ENCODE results near the gene MMADHC. TPM values are rescaled to one million over a fixed set of nuclear protein-coding genes. Genes with fewer than 3 reads are reported as not detected.

Gene MMADHC
- total RNA-seq, 2 experiments from 2014 or later, result 130 to 132 TPM

DNA sequence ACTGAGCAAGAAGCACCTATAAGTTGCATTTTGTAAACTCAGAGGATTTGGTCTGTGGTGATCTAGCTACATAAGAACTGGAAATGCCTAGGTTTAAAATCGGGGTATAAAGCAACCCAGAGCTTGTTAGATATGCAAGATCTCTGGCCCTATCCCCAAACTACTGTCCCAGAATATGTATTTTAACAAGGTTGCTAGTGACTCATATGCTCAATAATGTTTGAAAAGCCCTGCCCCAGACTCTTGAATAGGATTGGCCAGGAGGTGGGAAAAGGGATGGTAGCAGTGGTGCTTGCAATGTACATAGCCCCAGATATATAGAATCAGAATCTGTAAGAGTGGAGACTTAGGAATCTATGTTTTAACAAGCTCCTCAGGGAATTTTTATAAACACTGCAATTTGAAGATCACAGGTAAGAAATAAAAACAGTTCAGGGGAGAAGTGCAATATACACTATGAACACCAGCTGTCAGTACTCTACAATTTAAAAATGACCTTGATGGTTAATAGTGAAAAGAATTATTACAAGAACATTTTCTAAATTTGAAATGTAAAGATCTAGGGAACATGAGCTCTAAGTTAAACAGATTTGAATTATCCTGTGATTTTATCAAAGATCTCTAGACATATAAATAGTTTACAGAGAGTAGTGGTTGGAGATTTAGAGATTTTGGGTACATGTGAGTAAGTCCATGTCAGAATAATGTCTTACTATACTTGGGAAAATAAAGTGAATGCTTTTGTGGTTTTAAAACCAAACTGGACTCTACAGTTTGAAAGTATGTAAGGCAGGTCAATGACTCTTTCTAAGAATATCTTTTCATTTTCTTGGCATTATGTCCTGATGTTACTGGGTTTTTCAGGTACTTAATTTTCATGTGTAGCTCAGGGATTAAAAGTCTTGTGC is 7.7 kb upstream of the MMADHC start:
- peaks cover 14% of the 10 kb centered on the region for H3K27me3 Mint-ChIP-seq
- CTCF ChIA-PET, result interaction anchor here (0.8 to 4.9 kb wide), 4 partner anchors 9 to 1645 kb away, joined by 3 to 22 read pairs (median 5); partner anchors contain the start of gene MMADHC
- intact Hi-C loops (cut with micrococcal nuclease), result loop anchor here (5.0 to 10.0 kb wide), 3 partner anchors 892 to 1669 kb away; partner anchors contain the start of genes RBM43 and RND3
- no peaks in the 10 kb centered on the region for H3K9me3 Mint-ChIP-seq
- DNase-seq (no peak), ATAC-seq (no peak)
- no peaks in the 10 kb centered on the region for H3K36me3 Mint-ChIP-seq (ENCODE audit: low read depth)
- TF ChIP-seq, protein P1, sequence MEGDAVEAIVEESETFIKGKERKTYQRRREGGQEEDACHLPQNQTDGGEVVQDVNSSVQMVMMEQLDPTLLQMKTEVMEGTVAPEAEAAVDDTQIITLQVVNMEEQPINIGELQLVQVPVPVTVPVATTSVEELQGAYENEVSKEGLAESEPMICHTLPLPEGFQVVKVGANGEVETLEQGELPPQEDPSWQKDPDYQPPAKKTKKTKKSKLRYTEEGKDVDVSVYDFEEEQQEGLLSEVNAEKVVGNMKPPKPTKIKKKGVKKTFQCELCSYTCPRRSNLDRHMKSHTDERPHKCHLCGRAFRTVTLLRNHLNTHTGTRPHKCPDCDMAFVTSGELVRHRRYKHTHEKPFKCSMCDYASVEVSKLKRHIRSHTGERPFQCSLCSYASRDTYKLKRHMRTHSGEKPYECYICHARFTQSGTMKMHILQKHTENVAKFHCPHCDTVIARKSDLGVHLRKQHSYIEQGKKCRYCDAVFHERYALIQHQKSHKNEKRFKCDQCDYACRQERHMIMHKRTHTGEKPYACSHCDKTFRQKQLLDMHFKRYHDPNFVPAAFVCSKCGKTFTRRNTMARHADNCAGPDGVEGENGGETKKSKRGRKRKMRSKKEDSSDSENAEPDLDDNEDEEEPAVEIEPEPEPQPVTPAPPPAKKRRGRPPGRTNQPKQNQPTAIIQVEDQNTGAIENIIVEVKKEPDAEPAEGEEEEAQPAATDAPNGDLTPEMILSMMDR (IDR thresholded peaks at IDR 0.05), result no peak
- H3K4me1 Mint-ChIP-seq (ENCODE audit: low read depth), result peaks cover 11% of the 10 kb centered on the region
- no peak overlapping the region for H3K27ac Mint-ChIP-seq
- POLR2A ChIA-PET, result interaction anchor here (2.6 kb wide), 1 partner anchor 9 kb away, joined by 6 read pairs; no protein-coding TSS in a partner anchor
- H3K4me3 Mint-ChIP-seq, result no peak overlapping the region

DNA sequence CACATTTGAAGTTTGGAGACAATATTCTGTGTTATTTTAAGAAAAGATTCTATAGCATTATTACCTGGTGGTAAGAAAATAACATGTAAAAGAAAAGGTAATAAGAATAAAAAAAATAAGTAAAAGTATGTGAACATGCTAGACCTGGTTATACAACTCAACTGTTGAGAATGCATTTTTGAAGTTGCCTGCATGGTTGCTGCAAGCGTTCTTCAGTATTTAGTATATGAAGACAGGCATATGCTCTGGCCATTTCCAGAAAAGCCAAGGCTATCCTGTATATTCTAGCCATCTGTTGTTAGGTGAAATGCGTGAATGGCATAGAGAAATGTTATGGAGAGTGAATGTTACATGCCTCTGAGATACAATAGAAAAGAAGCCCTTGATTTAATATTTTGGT is 6.8 kb upstream of the MMADHC start:
- POLR2A ChIA-PET, result no interaction called here

DNA sequence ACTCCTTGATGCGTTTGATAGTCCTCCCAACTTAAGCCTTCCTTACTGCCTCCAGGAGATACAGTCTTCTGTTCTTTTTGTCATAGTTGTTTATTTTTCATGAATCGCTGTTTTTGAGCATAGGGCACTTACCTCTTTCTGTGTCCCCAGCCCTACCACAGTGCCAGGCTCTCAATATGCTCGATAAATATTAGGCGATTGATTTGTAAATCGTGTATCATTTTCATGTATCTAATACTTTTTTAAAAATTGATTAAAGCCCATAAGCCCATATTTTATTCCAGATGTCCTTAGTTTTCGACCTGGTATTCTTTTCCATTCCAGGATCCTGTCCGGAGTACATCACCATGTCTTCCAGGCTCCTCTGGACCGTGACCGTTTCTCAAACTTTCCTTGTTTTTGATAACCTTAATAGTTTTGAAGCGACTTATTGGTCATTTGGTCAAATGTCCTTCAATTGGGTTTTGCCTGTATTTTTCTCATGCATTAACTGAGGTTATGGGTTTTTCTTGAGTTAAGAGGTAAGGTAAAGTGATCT is 444 bp upstream of the MMADHC start:
- peak overlapping the region; percentile 95 for H3K4me3 Mint-ChIP-seq
- intact Hi-C loops (cut with micrococcal nuclease), result no loop called here
- H3K4me1 Mint-ChIP-seq (ENCODE audit: low read depth), result peaks cover 33% of the 10 kb centered on the region
- ATAC-seq, result no peak
- peaks cover 26% of the 10 kb centered on the region for H3K36me3 Mint-ChIP-seq (ENCODE audit: low read depth)
- no peaks in the 10 kb centered on the region for H3K9me3 Mint-ChIP-seq
- TF ChIP-seq, protein P1 (IDR thresholded peaks at IDR 0.05), result no peak
- peaks cover 15% of the 10 kb centered on the region for H3K27me3 Mint-ChIP-seq
- DNase-seq, result no peak
- ChIA-PET POLR2A (interaction anchor here (0.5 to 1.0 kb wide), 2 partner anchors 10 to 1701 kb away, joined by 3 read pairs; partner anchors contain the start of gene NMI), CTCF (interaction anchor here (2.1 to 3.5 kb wide), 2 partner anchors 9 to 14 kb away, joined by 6 to 22 read pairs; no protein-coding TSS in a partner anchor)
- peak overlapping the region; percentile 98 for H3K27ac Mint-ChIP-seq

More for the DNA sequence above, 6.8 kb upstream of the MMADHC start:
- H3K4me1 Mint-ChIP-seq (ENCODE audit: low read depth), result peaks cover 11% of the 10 kb centered on the region
- CTCF ChIA-PET, result interaction anchor here (1.3 to 4.9 kb wide), 4 partner anchors 8 to 1646 kb away, joined by 3 to 22 read pairs (median 6); partner anchors contain the start of gene MMADHC
- DNase-seq (no peak), ATAC-seq (no peak)
- H3K27ac Mint-ChIP-seq, result no peak overlapping the region
- no peaks in the 10 kb centered on the region for H3K36me3 Mint-ChIP-seq (ENCODE audit: low read depth)
- intact Hi-C loops (cut with micrococcal nuclease), result loop anchor here (10.0 kb wide), 2 partner anchors 1640 to 1670 kb away; partner anchors contain the start of gene RBM43
- peaks cover 19% of the 10 kb centered on the region for H3K27me3 Mint-ChIP-seq
- no peaks in the 10 kb centered on the region for H3K9me3 Mint-ChIP-seq
- H3K4me3 Mint-ChIP-seq, result no peak overlapping the region
- TF ChIP-seq, protein P1 (IDR thresholded peaks at IDR 0.05), result no peak

DNA sequence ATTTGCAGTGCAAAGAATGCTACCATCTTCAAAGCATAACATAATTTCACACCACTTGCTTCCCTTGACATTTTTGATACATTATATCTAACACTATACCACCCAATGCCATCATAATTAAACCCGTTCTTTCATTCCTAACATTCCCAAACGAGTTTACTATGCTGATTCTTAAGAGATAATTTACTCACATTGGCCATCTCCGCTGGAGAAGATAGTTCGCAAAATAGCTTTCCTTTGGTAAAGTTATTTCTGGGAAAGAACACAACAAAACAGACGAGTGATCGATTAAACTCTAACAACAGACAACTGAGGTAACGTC is 716 bp downstream of the MMADHC start:
- H3K27me3 Mint-ChIP-seq, result peaks cover 10% of the 10 kb centered on the region
- H3K36me3 Mint-ChIP-seq (ENCODE audit: low read depth), result peaks cover 35% of the 10 kb centered on the region
- TF ChIP-seq, protein P1 (IDR thresholded peaks at IDR 0.05), result no peak
- no peaks in the 10 kb centered on the region for H3K9me3 Mint-ChIP-seq
- no peak for ATAC-seq
- intact Hi-C loops (cut with micrococcal nuclease), result no loop called here
- peak overlapping the region; percentile 95 for H3K4me3 Mint-ChIP-seq
- peak overlapping the region; percentile 98 for H3K27ac Mint-ChIP-seq
- ChIA-PET CTCF (interaction anchor here (1.4 to 3.5 kb wide), 4 partner anchors 10 to 1652 kb away, joined by 6 to 22 read pairs (median 12); no protein-coding TSS in a partner anchor), POLR2A (interaction anchor here (1.0 to 1.7 kb wide), 4 partner anchors 10 to 1675 kb away, joined by 4 to 6 read pairs (median 5); partner anchors contain the start of gene RBM43)
- no peak for DNase-seq
- H3K4me1 Mint-ChIP-seq (ENCODE audit: low read depth), result peaks cover 39% of the 10 kb centered on the region
